ENCODE measurements around the gene MARCHF7. TPM values are rescaled to one million over a fixed set of nuclear protein-coding genes. Genes with fewer than 3 reads are reported as not detected.
"Not testable (repeated sequence)": the region's sequence is repeated elsewhere in the genome, so short reads cannot be mapped to it uniquely, and the experiment has no call there.

Gene MARCHF7
- total and polyA plus RNA-seq, 8 donors, result 4.9 to 150 (median 42.6) TPM

DNA sequence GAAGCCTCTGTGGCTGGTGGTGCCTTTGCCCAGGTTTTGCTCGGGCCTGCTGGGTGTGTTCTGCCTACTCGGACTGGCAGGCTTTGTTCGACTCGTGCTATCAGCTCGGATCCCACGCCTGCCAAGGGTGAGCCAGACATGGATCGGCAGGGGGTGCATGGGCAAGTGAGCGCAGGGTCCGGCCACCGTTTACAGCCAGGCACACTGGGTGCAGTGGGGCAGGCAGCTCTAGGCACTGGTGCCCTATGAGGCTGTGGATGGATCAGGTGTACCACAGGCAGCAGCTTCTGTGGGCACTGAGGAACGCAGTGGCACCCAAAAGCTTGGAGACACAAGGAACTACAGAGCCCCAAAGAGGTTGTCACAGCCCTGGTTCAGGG lies 25.6 kb downstream of the MARCHF7 start:
- Histone ChIP-seq H3K27me3 (no peaks in the 10 kb centered on the region), H3K9me3 (no peaks in the 10 kb centered on the region), H3K27ac (no peak overlapping the region), H3K4me3 (no peak overlapping the region), H3K36me3 (peaks cover 3 to 76% (median 63%) of the 10 kb centered on the region in 4 donors), H3K4me1 (peaks cover 0 to 47% (median 9%) of the 10 kb centered on the region in 4 donors)
- 96 to 98% (median 97%) methylated on average over 3 to 11 of the region's 11 CpGs for WGBS, 5 donors
- no peak for DNase-seq
- TF ChIP-seq EP300 (IDR thresholded peaks at IDR 0.05) (no peak), POLR2AphosphoS5 (IDR thresholded peaks at IDR 0.05) (no peak), POLR2A (IDR thresholded peaks at IDR 0.05) (no peak)
- TF ChIP-seq, protein P1, sequence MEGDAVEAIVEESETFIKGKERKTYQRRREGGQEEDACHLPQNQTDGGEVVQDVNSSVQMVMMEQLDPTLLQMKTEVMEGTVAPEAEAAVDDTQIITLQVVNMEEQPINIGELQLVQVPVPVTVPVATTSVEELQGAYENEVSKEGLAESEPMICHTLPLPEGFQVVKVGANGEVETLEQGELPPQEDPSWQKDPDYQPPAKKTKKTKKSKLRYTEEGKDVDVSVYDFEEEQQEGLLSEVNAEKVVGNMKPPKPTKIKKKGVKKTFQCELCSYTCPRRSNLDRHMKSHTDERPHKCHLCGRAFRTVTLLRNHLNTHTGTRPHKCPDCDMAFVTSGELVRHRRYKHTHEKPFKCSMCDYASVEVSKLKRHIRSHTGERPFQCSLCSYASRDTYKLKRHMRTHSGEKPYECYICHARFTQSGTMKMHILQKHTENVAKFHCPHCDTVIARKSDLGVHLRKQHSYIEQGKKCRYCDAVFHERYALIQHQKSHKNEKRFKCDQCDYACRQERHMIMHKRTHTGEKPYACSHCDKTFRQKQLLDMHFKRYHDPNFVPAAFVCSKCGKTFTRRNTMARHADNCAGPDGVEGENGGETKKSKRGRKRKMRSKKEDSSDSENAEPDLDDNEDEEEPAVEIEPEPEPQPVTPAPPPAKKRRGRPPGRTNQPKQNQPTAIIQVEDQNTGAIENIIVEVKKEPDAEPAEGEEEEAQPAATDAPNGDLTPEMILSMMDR (IDR thresholded peaks at IDR 0.05), result no peak
- intact Hi-C loops (cut with DNase I; ENCODE audit: low total_unique reads), result no loop called here

DNA sequence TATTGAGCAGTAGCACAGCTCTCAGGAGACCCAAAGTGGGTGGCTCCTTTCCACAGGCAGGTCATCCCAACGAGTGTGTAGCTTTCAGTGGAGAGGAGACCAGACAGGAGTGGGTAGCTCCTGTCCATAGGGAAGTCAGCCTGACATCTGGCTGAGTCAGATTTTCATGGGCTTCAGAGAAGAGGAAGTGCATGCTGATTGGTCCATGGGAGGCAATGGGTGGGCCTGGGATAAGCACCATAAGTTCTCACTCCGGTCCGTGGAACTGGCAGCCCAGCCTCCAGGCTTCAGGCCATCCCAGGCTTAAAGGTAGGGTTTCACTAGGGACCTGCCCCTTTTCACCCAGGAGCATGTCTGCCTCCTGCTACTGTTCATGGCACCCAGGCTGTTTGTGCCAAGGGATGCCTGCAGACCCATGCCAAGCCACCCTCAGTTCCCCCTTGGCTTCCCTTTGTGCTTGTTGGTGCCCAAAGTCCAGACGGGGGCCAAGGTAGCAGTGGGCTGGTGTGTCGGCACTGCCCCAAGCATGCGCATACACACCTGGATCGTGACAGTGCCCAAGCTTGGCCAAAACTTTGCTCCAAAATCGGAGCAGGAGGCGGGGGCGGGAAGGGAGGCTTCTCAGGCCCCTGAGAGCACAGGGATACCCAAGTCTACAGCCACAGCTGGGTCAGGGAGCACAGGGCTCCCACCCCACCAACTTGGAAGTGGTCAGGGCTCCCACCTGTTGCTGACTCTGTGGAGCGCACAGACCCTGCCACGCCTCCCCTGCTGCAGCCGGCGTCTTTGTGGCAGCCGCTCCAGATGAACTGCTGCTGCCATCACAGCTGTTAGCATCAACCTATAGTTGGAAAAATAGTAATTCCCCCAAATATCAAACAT lies 26.4 kb downstream of the MARCHF7 start:
- no peak overlapping the region for H3K4me3 ChIP-seq
- DNase-seq, result peak in 1 of 2 donors; percentile 9
- no peak overlapping the region for H3K27ac ChIP-seq
- H3K36me3 ChIP-seq, result peaks cover 6 to 76% (median 64%) of the 10 kb centered on the region in 4 donors
- intact Hi-C loops (cut with DNase I; ENCODE audit: low total_unique reads), result no loop called here
- TF ChIP-seq POLR2A (IDR thresholded peaks at IDR 0.05), result no peak
- TF ChIP-seq POLR2AphosphoS5 (IDR thresholded peaks at IDR 0.05), result no peak
- TF ChIP-seq EP300 (IDR thresholded peaks at IDR 0.05), result no peak
- TF ChIP-seq, protein P1 (IDR thresholded peaks at IDR 0.05), result no peak
- 86 to 96% (median 93%) methylated on average over 13 to 15 of the region's 15 CpGs for WGBS, 5 donors
- H3K4me1 ChIP-seq, result peaks cover 0 to 43% (median 9%) of the 10 kb centered on the region in 4 donors
- H3K27me3 ChIP-seq, result no peaks in the 10 kb centered on the region
- H3K9me3 ChIP-seq, result no peaks in the 10 kb centered on the region

DNA sequence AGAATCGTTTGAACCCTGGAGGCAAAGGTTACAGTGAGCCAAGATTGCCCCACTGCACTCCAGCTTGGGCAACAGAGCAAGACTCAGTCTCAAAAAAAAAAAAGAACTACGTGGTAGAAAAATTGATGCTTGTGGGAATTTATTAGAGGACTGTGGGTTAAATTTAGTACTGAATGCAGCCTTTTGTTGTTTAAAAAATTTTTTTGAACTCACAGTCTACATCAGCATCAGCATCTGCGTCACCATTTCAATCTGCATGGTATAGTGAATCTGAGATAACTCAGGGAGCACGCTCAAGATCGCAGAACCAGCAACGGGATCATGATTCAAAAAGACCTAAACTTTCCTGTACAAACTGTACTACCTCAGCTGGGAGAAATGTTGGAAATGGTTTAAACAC lies 30.5 kb downstream of the MARCHF7 start:
- Histone ChIP-seq H3K27ac (no peak overlapping the region), H3K9me3 (no peaks in the 10 kb centered on the region), H3K36me3 (peaks cover 12 to 77% (median 68%) of the 10 kb centered on the region in 4 donors), H3K4me1 (peaks cover 0 to 20% (median under 1%) of the 10 kb centered on the region in 4 donors), H3K4me3 (no peak overlapping the region), H3K27me3 (no peaks in the 10 kb centered on the region)
- intact Hi-C loops (cut with DNase I; ENCODE audit: low total_unique reads), result no loop called here
- DNase-seq, result no peak
- TF ChIP-seq EP300 (IDR thresholded peaks at IDR 0.05), result no peak
- TF ChIP-seq POLR2AphosphoS5 (IDR thresholded peaks at IDR 0.05), result no peak
- 93 to 97% (median 95%) methylated on average over 6 of the region's 6 CpGs for WGBS, 5 donors

DNA sequence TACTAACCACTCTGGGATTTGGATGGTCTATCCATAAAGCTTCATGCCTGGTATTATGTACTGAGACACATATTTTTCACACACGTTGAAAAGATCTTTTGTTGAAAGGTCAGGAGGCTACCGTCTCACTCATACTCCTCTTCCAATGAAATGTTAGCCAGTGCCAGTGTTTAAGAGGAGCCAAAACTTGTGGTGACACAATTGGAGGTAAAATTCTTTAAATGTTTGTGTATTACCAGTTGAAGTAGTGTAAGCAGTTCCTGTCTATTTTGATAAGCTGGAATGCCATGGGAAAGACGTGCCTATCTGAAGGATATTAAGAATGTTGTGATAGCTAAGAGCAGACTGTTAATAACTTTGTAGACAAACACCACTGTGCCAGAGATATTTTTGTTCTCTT lies 32.1 kb downstream of the MARCHF7 start:
- TF ChIP-seq EP300 (IDR thresholded peaks at IDR 0.05) (no peak), POLR2AphosphoS5 (IDR thresholded peaks at IDR 0.05) (no peak), POLR2A (IDR thresholded peaks at IDR 0.05) (no peak)
- TF ChIP-seq, protein P1 (IDR thresholded peaks at IDR 0.05), result no peak
- WGBS, 5 donors, result 39 to 56% (median 47%) methylated on average over 3 of the region's 3 CpGs
- Histone ChIP-seq H3K4me3 (no peak overlapping the region), H3K9me3 (no peaks in the 10 kb centered on the region), H3K27ac (no peak overlapping the region), H3K36me3 (peaks cover 23 to 77% (median 69%) of the 10 kb centered on the region in 4 donors), H3K4me1 (peaks cover 0 to 8% (median 0%) of the 10 kb centered on the region in 4 donors), H3K27me3 (no peaks in the 10 kb centered on the region)
- intact Hi-C loops (cut with DNase I; ENCODE audit: low total_unique reads), result no loop called here
- DNase-seq, result no peak

DNA sequence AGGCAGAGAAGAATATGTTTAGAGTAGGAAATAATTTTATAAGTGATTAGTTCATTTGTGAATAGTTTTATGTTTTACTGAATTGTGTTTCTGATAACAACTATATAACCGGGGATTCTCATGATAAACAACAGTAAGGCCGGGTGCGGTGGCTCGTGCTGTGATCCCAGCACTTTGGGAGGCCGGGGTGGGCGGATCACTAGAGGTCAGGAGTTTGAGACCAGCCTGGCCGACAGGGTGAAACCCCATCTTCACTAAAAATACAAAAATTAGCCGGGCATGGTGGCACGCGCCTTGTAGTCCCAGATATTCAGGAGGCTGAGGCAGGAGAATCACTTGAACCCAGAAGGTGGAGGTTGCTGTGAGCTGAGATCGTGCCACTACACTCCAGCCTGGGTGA lies 32.9 kb downstream of the MARCHF7 start:
- H3K9me3 ChIP-seq; H3K4me1 ChIP-seq; H3K27ac ChIP-seq; intact Hi-C loops (cut with DNase I; ENCODE audit: low total_unique reads); DNase-seq; H3K4me3 ChIP-seq; H3K27me3 ChIP-seq: not testable (repeated sequence)
- H3K36me3 ChIP-seq, result peaks cover 26 to 84% (median 76%) of the 10 kb centered on the region in 4 donors
- 93 to 97% (median 94%) methylated on average over 11 of the region's 11 CpGs for WGBS, 5 donors

Data from stomach (tissue), 9 donors.